Lower lobe of right lung (tissue), 2 donors: ENCODE measurements around the gene ZNF410. TPM values are rescaled to one million over a fixed set of nuclear protein-coding genes. Genes with fewer than 3 reads are reported as not detected.

Experiments used
- ATAC-seq, 2 donors: fragments of 200-7000 bp; cut with Tn5 transposase; one replicate each; pipeline ENCODE4 v1.9.1; 2020 to 2022; ENCODE audit warnings: mild to moderate bottlenecking in 2 of 2, moderate library complexity in 2 of 2
- DNase-seq: peaks from one replicate; pipeline ENCODE4 v3.0.0-alpha.2; 2020
- H3K27ac ChIP-seq: fragments of 200-600 bp; one replicate; pipeline ENCODE4 v1.8.0; 2022
- H3K27me3 ChIP-seq: fragments of 200-600 bp; one replicate; pipeline ENCODE4 v1.8.0; 2022; ENCODE audit warnings: low read depth
- H3K36me3 ChIP-seq: fragments of 200-600 bp; one replicate; pipeline ENCODE4 v1.8.0; 2022; ENCODE audit warnings: mild to moderate bottlenecking
- H3K4me1 ChIP-seq: fragments of 200-600 bp; one replicate; pipeline ENCODE4 v1.8.0; 2022
- H3K4me3 ChIP-seq: fragments of 200-600 bp; one replicate; pipeline ENCODE4 v1.8.0; 2022; ENCODE audit warnings: mild to moderate bottlenecking
- H3K9me3 ChIP-seq: fragments of 200-600 bp; one replicate; pipeline ENCODE4 v1.8.0; 2022
- CTCF ChIP-seq: fragments of 200-600 bp; IDR thresholded peaks from one replicate; pipeline ENCODE4 v1.8.0; 2022; ENCODE audit warnings: antibody characterized with exemption, mild to moderate bottlenecking
- intact Hi-C: fragments of 100-400 bp; cut with DNase I; formaldehyde crosslinking; loops from one replicate; pipeline ENCODE4 v1.11.0; 2022
- total RNA-seq: library from RNA; stranded (reverse); fragmentation: NEBNext Ultra II Directional; extraction: Animal tissue kit (Norgen Biotek cat#: 25700); gene quantifications from one replicate; pipeline ENCODE4 v1.2.1, GENCODE V29; 2021
- donor health status: DM: no; HTN: yes; CAD: no; lungs with severe emphysema.

Gene ZNF410
- total RNA-seq, 1 donor from 2014 or later, result 41.5 TPM

DNA sequence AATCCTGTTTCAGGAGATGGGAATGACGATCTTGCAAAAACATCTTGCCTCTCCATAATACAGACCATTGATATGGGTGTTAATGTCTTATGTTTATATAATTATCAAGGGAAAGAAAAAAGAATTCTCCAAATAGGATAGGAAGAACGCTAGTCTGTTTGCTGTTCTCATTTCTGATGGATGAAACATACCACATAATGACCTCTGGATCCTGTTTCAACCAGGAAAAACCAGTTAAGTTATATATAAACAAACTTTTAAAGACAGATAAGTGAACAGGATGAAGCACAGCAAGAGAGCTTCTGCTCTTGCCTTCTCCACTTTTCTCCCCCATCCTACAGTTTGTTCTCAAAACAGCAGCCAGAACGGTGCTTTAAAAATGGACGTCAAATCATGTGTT is 91.2 kb downstream of the ZNF410 start:
- TF ChIP-seq CTCF, result no peak
- no peak for DNase-seq
- intact Hi-C loops, result no loop called here
- ATAC-seq, result no peak
- no peak overlapping the region for H3K4me3 ChIP-seq
- no peaks in the 10 kb centered on the region for H3K9me3 ChIP-seq
- H3K36me3 ChIP-seq, result peaks cover 54% of the 10 kb centered on the region
- no peaks in the 10 kb centered on the region for H3K4me1 ChIP-seq
- no peak overlapping the region for H3K27ac ChIP-seq
- H3K27me3 ChIP-seq, result no peaks in the 10 kb centered on the region

Other genes with a start within 250 kb of the ZNF410 start
- gene DNAL1, start 241.9 kb upstream of the ZNF410 start, total RNA-seq, result 14.7 TPM
- 24.4 TPM for gene PNMA1, start 172.5 kb upstream of the ZNF410 start, total RNA-seq
- gene PTGR2, start 35.0 kb upstream of the ZNF410 start, total RNA-seq, result 10.8 TPM
- gene FAM161B, start 63.2 kb downstream of the ZNF410 start, total RNA-seq, result 4.7 TPM
- gene COQ6, start 63.4 kb downstream of the ZNF410 start, total RNA-seq, result 17.0 TPM
- gene ENTPD5, start 132.4 kb downstream of the ZNF410 start, total RNA-seq, result 12.1 TPM
- 7.4 TPM for gene BBOF1, start 132.5 kb downstream of the ZNF410 start, total RNA-seq
- 45.5 TPM for gene ALDH6A1, start 197.6 kb downstream of the ZNF410 start, total RNA-seq
- gene LIN52, start 198.1 kb downstream of the ZNF410 start, total RNA-seq, result 7.9 TPM